DMS53 treated with DMSO at 0.1 percent for 48 hours (cell line): ENCODE data around the gene NFKB1.

Experiments
- DNase-seq: peaks from one replicate; lab custom pipeline; 2025; ENCODE audit not compliant: unreplicated experiment; lab: John Stamatoyannopoulos, UW

NFKB1 gene

DNA sequence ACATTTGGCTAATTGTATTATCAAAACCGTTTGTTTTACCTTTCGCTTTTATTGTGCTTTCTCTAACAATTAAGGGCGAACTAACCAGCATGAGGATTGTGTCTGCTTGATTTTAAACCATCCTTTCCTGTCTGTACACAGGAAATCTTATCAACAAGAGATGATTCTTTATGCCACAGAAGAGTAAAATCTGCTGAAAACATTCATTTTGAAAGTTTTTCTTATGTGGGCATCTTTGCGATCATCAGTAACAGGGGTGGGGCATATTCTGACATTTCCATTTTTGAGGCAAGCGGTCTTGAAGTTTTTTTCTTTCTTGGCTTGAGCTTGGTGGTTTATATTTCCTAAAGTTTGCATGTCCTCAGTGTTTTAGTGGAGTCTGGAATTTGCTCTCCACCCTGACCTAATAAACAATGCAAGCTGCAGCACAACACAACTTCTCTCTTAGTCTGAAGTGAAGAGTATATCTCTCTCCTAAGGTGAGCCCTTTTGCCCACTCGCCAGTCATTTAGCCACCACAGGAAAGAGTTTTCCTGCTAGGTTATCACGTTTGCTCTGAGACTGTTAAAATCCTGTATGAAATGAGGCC is 26.6 kb downstream of the NFKB1 start:
- DNase-seq, result no peak

DNA sequence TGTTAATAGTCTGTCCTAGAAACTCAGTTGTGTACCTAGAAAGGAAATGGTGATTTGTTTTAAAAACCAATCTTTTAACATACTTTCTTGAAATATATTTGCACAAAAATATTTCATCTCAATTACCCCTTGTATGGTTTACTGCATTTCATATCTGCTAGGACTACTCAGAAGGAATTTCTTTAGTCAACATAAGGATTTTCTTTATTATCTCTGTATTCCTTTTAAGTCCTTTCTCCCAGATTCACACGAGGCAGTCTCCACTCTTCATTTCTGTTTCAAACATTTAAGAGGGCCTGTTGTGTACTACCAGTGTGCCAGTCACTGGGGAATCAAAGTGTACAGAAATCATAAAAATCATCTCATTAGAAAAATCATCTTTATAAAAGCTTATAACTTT is 28.8 kb downstream of the NFKB1 start:
- no peak for DNase-seq

- no peak for DNase-seq
Observed at GRCh38 chr4:102530986-102531385, 29.8 kb downstream of the NFKB1 start.

- no peak for DNase-seq
Observed at GRCh38 chr4:102531462-102531861, 30.3 kb downstream of the NFKB1 start.

GRCh38 chr4:102533348-102533747 is 32.2 kb downstream of the NFKB1 start:
- no peak for DNase-seq

DNA sequence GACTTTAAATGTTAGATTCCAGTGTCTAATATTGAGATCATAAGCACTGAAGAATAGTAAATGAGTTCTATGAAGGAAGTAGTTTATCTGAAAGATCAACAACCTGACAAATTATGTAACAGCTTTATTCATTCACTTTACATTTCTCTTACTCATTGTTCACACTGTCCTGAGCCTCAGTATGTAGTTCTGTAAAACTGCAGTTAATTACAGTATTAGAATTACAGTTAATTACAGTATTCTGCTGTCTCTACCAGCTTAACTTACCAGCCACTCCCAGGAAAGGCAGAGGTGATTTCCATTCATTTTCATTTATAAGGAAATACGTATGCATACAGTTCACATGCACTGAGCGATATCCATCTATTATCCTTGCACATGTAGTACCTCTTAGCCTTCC is 32.7 kb downstream of the NFKB1 start:
- DNase-seq, result no peak

DNA sequence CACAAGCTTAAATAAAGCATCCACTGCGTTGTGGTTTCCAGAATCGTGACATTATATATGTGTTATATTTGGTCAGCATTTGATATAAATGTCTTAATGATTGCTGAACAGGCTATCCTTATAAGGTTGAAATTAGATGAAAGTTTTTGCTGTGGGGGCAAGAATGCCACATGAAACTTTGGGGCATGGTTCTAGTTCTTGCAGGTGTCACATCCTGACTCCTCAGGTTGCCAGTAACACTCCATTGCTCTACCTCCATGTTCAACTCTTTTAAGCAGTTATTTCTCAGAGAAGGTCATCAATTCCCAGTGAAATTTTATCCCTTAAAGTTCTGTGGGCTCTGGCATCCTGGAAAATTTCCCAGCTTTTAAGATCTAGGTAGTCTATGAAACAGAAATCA is 33.7 kb downstream of the NFKB1 start:
- no peak for DNase-seq

- no peak for DNase-seq
Observed at GRCh38 chr4:102535398-102536082, 34.4 kb downstream of the NFKB1 start.

GRCh38 chr4:102536768-102537167 is 35.6 kb downstream of the NFKB1 start:
- no peak for DNase-seq

DNA sequence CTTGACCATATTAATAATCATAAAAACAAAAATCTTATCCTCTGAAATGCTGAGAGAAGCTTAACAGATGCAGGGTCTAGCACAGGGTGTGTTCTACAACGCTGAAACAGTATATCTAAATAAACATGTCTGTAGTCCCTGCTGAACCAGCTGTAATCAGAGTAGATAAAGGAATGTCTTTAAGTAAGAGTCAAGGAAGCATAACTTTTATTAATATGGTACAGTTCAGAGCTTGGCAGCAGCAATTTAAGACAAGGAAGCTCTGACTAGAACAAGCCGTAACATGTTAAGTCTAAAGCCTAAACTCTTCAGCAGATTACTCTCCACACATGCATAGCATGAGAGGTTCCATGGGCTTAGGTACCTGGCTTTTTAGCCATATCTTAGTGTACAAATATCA is 36.1 kb downstream of the NFKB1 start:
- no peak for DNase-seq

DNA sequence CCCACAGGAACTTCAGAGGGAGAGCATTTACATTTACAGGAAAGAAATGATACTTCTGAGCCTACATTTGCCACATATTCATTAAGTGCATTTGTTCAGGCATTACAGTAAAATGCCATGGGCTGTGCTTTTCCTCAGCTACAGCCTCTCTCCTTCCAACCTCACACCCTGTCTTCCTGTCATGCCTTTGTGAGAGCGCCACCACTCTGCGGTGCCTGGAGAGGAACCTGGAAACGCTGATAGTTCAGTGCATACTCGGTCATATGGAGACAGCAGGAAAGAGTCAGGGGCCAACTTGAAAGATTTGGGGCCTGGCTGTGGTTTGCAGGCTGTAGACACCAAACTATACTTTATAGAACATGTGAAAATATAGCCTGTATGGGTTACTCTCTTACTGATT is 40.5 kb downstream of the NFKB1 start:
- DNase-seq, result no peak

- no peak for DNase-seq
Observed at GRCh38 chr4:102543030-102543928, 42.1 kb downstream of the NFKB1 start.

DNA sequence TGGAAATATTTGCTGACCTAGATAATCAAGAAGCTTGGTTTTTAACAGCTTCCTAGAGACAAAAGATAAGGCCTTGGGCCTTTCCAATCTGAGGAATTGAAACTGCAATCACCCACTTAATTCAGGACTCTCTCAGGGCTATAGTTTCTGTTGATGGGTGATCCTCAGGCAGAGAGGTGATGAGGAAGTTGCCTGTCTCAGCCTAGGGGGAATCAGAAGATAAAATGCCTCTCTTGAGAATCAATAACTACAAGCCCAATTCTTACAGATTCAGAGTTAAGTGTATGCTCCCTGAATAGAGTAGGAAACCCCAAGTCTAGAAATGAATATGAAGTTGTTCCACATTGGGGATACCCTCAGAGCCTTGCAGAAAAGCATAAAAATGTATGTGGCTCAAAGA is 45.5 kb downstream of the NFKB1 start:
- no peak for DNase-seq

DNA sequence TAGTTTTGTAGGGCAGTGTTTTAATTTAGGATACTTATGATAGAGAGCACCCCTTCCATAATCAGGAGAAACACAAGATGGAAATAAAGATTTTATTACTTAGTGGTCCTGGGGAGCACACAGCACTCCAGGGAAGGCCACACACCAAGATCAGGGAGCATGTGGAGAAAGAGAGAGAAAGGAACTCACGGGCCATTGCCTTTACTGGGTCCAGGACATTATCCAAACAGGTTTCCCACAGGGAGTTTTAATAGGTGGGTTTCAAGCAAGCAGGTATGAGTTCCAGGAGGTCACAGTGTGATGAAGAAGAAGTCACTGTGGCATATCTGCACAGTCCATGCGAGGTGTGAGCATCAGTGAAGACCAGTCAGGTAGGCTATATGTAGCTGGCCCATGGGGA is 46.8 kb downstream of the NFKB1 start:
- no peak for DNase-seq

DNA sequence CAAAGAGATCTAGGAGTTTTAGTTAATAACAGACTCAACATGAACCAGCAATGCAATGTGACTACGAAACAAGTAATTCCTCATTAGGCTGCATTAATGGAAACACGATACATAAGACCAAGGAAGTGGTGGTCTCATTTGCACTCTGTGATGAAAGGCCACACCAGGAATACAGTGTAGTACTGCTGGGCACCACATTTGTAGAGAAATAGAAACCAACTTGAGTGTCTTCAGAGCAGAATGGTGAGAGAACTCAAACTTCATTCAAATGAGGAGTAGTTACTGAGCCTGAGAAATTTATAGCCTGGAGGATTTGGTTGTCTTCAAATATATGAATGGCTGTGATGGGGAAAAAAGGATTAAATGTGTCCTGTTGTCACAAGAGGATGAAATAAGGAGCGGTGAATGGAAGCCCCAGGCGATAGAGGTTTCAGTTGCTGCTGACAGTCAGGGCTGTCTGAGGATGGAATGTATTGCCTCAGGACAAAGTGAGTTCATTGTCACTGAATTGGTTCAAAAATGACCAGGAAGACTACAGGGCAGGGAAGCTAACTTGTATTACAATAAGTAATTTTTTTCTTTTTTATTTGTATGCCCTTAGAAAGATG is 50.9 kb downstream of the NFKB1 start:
- DNase-seq, result no peak

- no peak for DNase-seq
Observed at GRCh38 chr4:102552781-102553180, 51.6 kb downstream of the NFKB1 start.

- DNase-seq, result no peak
Observed at GRCh38 chr4:102553982-102554381, 52.8 kb downstream of the NFKB1 start.

DNA sequence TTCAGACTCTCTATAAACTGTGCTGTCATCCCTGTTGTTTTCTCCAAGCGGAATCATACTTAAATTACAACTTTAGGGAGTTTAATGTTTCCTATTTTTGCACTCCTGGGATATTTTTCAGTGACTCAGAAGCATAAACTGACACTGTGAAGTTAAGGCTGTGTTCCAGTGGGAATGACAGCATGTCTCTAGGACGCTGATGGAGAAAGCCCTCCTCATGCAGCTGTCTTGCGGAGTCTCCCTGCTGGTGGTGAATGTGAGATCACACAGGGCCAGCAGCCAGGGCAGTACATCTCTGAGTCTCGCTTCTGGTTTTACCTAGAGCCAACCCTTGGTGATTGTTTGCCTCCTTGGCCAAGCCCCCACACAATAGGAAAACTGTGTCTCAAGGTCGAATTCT is 53.3 kb downstream of the NFKB1 start:
- DNase-seq, result no peak

DNA sequence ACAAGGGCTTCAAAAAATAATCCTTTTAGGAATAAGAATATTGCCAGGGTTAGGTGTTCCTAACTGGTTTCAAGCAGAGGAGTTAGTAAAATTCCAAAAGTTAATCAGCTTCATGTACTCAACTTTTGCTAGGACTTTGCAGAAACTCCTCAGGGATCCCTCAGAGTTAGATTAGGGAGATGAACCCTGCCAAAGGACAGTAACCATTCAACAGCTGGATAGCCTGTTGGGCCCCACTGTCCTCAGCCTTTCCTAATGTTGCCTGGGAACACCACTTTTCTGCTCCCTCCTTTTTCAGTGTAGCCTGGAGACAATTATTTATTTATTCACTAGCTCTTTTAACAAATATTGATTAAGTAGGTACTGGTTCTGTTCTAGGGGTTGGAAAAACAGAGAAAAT is 53.8 kb downstream of the NFKB1 start:
- DNase-seq, result no peak

DNA sequence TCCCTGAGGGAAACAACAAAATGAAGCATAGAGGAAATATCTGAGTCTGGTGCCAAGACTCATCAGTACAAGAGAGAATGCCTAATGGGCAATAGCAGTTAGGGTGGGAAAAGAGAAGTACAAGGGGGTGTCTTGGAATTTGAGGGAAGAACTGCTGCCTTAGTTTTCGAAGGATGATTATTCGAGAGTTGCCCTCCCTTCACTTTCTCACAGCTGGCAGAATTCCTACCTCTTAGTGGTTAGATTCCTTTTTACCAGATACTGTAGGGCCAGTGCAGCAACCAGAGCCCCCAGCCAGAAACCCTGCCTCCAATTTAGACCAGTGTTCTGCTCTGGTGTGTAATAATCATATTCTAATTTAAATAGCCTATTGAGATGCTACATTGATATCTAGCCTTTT is 56.5 kb downstream of the NFKB1 start:
- DNase-seq, result no peak

GRCh38 chr4:102560115-102560514 is 59.0 kb downstream of the NFKB1 start:
- DNase-seq, result no peak
